H54 (cell line): ENCODE measurements around the gene HOXD10.

ENCODE experiments used
- DNase-seq: peaks from one replicate; pipeline ENCODE4 v3.0.0; 2011; ENCODE audit warnings: low spot score, mixed read lengths; ENCODE audit not compliant: insufficient read length
- FAIRE-seq: peaks from 3 replicates; lab custom pipeline; 2011; peaks lifted over from hg19 to GRCh38; lab: Jason Lieb, UNC
- POLR2A ChIP-seq: IDR thresholded peaks from 2 replicates; pipeline ENCODE4 v1.6.1; 2011; ENCODE audit warnings: low read depth, mild to moderate bottlenecking, low read length

The HOXD10 gene

DNA sequence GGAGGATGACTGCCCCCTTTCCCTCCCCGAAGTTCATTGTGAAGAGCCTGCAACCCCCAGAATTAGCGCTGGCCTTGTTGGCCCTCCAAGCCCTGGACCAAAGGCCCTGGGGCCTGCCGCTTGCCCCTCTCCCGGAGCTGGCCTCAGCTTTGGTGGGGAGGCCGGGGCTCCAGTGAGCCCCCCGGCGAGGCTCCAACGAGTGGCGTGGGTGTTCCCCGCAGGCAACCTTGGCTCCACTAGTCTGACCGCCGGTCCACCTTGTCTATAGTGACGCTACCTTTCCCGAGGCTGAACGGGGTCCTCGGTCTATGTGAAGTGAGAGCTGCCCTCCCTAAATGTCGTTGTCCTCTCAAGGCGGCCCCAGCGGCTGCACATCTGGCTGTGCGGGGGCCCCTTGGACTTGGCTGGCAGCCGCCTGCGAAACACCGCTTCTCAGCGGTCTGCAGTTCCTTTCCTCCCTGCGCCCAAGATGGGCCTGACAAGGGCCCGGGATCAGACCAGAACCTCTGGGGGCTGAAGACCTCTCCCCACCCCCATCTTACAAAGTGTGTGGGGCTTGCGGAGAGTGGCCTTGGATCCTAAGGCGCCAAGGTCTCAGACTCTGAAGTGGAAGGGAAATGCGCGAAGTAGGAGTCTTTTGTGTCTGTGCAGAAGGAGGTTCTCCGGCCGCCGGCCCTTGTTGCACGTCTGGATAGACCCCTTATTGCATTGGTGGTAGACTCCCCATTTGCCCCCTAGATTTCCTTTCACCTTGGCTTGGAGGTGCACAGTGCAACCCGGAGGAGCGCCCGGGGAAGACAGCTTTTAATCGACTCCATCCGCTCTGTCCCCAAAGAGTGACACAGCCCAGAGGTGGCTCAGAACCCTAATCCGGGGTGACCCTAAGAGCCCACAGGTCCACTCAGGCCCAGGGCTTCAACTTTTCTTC lies 3.9 kb upstream of the HOXD10 start:
- FAIRE-seq (no peak), DNase-seq (no peak)
- TF ChIP-seq POLR2A: no peak

DNA sequence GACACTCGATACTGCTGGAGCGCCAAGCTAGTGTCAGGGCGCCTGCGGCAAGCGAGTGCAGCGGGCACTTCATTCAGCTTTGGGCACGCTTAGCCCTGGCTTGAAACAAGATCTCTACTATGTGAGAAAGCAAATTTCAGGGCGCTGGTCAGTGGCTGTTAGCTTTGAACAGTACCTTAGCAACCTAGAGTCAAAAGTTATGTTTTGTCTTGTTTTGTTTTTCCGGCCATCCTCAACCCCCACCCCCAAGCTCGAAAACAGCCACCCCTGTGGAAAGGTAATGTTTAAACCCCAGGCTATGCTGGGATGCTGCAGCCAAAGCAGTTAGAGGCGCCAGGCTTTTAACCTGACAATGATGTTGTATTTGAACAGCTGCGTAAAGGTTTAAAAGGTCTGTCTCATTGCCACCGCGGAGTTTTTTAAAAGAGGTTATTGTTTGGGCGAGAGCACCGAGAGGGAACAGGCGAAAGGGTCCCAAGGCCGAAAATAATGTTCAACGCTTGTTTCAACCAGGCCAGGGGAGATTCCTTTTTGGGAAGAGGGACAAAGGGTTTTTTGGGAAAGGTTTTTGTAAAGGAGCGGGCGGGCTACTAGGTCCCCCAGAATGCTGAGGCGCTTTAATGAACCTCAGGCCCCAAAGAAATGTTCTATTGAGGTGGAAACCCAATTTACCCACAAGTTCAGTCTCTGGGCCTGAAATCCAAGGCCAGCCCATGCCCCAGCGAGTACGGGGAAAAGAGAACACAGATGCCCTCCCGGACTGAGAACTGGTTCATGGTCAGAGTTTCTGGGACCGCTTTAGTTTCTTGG lies 2.3 kb upstream of the HOXD10 start:
- no peak for FAIRE-seq
- no peak for TF ChIP-seq POLR2A

DNA sequence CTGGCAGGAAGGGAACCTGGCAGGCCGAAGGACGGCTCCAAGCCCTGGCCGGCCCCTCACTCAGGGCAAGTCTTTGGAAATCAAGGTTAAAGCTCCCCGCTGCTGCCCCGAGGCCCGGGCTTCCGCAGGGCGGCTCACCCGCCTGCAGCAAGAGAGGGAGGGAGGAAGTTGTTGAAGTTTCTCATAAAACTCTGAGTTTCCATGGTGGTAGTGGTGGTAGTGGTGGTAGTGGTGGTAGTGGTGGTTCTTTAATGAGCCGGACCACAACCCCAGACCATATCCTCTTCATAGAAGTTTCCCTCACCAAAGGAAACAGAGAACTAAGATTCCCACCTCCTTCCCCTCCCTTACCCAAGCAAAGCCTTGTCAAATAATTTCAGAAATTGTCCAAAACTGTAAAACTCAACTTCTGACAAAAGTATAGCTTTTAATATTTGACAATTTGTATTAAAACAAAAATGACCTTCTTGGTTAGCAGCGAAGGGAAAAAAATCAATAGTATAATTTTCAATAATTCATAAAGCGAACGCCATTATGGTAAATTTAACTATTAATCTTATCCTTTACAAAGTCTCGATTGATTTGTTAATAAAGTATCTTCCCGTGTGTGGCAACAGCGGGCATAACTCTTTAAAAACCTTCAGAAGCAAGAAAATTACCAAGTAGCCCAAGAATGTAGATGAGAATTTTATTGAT lies 1.5 kb upstream of the HOXD10 start:
- no peak for TF ChIP-seq POLR2A
- FAIRE-seq: no peak
- DNase-seq: no peak

More for the DNA sequence above, 2.3 kb upstream of the HOXD10 start:
- DNase-seq: no peak

DNA sequence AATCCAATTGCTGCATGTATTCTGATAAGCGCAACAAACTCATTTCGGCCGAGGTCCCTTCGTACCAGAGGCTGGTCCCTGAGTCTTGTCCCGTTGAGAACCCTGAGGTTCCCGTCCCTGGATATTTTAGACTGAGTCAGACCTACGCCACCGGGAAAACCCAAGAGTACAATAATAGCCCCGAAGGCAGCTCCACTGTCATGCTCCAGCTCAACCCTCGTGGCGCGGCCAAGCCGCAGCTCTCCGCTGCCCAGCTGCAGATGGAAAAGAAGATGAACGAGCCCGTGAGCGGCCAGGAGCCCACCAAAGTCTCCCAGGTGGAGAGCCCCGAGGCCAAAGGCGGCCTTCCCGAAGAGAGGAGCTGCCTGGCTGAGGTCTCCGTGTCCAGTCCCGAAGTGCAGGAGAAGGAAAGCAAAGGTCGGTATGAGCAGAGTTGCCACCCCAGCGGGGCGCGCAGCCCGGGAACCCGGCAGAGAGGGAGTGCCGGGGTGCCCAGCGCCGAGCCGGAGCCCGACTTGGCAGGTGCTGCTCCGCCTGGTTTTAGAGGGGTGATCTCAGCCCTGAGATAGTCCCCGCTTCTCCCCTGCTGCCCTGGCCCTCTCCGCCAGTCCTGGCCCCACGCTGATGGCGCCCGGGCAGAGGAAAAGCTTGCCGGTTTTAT lies 714 bp downstream of the HOXD10 start:
- FAIRE-seq: no peak
- no peak for TF ChIP-seq POLR2A

DNA sequence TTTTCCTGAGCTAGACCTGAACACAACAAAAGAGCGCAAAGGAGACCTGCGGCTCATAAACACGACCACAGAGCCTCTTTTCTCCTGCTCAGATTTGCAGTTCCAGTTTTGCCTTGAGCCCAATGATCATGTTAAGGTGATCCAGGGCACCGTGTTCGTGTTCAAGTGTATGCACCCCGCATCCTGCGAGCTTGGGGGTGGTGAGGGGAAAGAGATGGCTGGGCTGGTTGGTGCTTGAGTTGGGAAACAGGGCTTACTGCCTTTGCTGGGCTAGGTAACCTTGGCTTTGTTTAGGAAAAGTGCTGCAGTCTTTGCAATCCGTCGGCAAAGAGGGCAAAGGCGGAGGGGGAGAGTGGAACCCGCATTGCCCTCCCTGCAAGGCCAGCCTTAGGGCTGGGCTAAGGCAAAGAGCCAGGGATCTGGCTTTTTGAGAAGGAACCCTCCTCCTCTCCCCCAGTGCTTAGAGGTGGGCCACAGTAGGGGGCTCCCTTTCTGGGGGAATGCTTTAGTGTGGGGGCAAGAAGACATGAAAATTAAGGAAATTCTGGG lies 1.3 kb downstream of the HOXD10 start:
- no peak for TF ChIP-seq POLR2A
- FAIRE-seq (no peak), DNase-seq (no peak)

More for the DNA sequence above, 714 bp downstream of the HOXD10 start:
- no peak for DNase-seq

DNA sequence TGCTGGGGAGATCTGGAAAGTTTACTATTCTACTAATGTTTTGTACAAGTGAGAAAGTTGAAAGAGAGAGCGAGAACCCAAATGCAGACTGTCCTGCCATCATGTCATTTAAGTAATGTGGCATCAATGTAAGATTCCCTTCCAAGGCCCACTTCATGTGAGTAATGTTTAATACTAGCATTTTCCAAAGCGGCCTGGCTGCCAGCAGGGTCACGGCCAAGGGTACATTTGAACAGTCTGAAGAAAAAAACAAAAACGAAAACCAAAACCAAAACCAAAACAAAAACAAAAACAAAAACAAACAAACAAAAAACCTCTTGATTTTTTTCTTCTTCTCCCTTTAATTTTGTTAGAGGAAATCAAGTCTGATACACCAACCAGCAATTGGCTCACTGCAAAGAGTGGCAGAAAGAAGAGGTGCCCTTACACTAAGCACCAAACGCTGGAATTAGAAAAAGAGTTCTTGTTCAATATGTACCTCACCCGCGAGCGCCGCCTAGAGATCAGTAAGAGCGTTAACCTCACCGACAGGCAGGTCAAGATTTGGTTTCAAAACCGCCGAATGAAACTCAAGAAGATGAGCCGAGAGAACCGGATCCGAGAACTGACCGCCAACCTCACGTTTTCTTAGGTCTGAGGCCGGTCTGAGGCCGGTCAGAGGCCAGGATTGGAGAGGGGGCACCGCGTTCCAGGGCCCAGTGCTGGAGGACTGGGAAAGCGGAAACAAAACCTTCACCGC lies 2.2 kb downstream of the HOXD10 start:
- TF ChIP-seq POLR2A: no peak
- FAIRE-seq (no peak), DNase-seq (no peak)

DNA sequence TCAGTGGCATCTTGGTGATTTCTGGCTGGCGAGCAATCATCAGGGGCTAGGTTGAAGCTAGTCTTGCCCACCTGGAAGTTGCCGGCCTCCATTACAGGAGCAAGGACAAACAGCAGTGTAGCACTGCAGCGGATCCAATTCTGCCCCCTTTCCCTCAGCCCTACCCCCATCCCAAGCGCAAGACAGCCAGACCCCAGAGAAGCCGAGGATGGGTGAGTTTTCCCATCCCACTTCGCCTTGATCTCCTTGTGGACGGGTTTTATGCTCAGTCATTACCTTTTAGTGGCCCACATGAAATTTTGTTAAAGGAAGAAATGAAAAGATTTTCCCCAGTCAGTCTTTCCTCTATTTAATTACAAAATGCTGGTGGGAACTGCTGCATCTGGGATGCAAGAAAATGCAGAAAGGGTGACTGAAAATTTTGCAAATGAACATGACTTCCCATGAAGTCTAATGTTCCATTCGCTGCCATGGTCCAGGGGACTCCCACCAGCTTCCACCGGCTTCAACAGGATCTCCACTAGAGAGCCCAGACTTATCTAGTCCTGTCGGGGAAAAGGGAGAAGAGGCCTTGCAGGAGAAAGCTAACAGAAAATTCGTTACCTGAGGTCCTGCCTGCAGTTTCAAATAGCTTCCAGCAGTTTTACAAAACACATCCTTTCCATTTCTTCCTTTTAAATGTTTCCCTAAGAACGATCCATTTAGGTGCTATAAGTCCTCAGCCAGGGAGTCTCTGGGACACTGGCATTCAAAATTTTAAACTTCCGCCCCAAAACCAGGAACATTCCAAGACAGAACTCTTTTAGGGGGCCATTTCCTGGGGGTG lies 4.0 kb downstream of the HOXD10 start:
- FAIRE-seq: no peak
- DNase-seq: no peak
- TF ChIP-seq POLR2A: no peak

DNA sequence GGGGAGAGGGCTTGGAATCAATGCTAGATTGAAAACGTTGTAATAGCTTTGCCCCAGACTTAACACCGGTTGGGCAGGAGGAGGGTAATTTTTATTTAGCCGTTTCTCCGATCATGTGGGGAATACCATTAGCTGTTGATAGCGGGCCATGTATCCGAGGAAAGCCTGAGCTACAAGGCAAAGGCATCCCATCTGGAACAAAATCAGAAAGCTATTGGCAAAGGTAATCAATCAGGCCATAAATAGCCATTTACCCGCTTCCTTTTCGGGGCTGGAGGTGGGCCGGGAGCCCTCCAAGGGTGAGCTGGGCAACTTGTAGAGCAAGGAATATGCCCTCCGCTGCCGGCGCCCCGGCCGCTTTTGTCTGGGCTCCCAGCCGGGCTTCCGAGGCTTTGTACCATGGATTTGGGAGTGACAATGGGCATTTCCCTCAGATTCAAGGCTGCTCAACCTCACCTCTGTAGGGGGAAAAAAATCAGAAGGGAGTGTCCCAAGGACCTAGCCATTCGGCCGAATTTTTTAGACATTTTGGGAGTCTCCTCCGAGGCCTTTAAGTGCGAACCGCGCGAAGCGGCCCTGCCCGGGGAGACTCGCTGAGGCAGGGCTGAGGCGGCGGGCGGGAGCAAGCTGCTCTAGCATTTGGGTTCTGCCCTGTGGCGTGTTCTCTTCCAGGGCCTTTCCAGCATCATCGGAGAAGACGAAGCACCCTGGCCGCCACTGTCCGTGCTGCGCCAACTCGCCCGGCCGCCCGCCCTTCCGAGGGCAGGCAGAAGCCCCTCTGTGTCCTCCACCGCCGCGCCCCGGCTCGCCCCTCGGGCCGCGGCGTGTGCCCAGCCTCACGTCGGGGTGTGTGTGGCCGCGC lies 4.8 kb downstream of the HOXD10 start:
- DNase-seq (no peak), FAIRE-seq (no peak)
- no peak for TF ChIP-seq POLR2A

DNA sequence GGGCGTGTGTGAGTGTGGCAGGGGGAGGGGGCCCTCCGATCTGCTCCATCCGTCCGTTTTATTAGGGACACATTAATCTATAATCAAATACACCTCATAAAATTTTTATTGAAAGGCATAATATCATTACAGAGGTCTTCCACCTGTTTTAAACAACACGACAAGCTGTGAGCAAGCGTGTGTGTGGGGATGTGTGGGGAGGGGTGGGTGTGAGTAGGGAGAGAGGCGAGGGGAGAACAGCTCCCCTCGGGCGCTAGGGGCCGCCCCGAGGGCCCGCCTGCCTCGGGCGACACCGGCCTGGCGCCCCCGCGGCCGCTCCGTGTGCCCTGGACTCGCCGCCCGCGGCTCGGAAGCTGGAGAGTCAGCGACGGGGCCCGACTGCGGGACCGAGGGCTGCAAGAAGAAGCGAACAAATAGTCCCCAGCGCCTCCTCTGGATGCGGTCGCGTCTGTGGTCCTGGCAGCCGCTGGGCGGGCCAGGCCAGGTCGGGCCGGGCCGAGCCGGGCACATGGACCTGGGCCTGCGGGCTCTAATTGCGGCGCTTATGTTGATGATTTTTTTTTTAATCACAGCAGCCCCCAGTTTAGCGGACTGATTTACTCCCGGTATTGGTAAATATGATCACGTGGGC lies 5.6 kb downstream of the HOXD10 start:
- TF ChIP-seq POLR2A: no peak
- no peak for FAIRE-seq
- DNase-seq: no peak

DNA sequence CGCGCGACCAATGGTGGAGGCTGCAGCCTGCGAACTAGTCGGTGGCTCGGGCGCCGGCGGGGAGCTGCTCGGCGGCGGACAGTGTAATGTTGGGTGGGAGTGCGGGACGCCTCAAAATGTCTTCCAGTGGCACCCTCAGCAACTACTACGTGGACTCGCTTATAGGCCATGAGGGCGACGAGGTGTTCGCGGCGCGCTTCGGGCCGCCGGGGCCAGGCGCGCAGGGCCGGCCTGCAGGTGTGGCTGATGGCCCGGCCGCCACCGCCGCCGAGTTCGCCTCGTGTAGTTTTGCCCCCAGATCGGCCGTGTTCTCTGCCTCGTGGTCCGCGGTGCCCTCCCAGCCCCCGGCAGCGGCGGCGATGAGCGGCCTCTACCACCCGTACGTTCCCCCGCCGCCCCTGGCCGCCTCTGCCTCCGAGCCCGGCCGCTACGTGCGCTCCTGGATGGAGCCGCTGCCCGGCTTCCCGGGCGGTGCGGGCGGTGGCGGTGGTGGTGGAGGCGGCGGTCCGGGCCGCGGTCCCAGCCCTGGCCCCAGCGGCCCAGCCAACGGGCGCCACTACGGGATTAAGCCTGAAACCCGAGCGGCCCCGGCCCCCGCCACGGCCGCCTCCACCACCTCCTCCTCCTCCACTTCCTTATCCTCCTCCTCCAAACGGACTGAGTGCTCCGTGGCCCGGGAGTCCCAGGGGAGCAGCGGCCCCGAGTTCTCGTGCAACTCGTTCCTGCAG lies 6.3 kb downstream of the HOXD10 start, which contains the start of gene HOXD9:
Gene HOXD9 (plus strand): TSS at position 37 of the 728 bp plus-strand sequence. CDS start 50 bp downstream, at position 87.
- DNase-seq: no peak
- no peak for FAIRE-seq
- no peak for TF ChIP-seq POLR2A
